K562 (cell line): ENCODE data around the gene WDR18. TPM values are rescaled to one million over a fixed set of nuclear protein-coding genes. Genes with fewer than 3 reads are reported as not detected.

Source experiments
- ADNP ChIP-seq: fragments of 200-800 bp; sonication (Bioruptor generic); IDR thresholded peaks from 2 replicates; pipeline ENCODE4 v1.6.1; 2016; ENCODE audit warnings: missing genetic modification characterization, missing compliant biosample characterization
- ATF1 ChIP-seq, 2 experiments: fragments of 450-650 bp in 1 of 2; IDR thresholded peaks; 2 replicates each; pipeline ENCODE4 v1.6.1; 2016; ENCODE audit warnings: missing compliant biosample characterization in 1 of 2, missing genetic modification characterization in 1 of 2
- BRD4 ChIP-seq: fragments of 200-600 bp; sonication (generic); IDR thresholded peaks from 2 replicates; pipeline ENCODE4 v1.6.1; 2017; ENCODE audit warnings: inconsistent platforms
- CSDE1 ChIP-seq, 2 experiments: fragments of 450-650 bp; IDR thresholded peaks; 2 replicates each; pipeline ENCODE4 v1.6.1; 2016; ENCODE audit warnings: mild to moderate bottlenecking in 1 of 2
- DDX20 ChIP-seq: fragments of 450-650 bp; IDR thresholded peaks from 2 replicates; pipeline ENCODE4 v1.6.1; 2016; ENCODE audit warnings: missing genetic modification characterization, low read depth, mild to moderate bottlenecking, missing compliant biosample characterization, moderate library complexity
- E2F3 ChIP-seq: fragments of 250-450 bp; sonication (Bioruptor Pico); IDR thresholded peaks from 2 replicates; pipeline ENCODE4 v1.4.0; 2020; ENCODE audit warnings: mild to moderate bottlenecking
- HNRNPLL ChIP-seq: fragments of 200-400 bp; formaldehyde crosslinking; IDR thresholded peaks from 2 replicates; pipeline ENCODE4 v1.6.1; 2017; ENCODE audit warnings: low read length, low read depth, mild to moderate bottlenecking; ENCODE audit not compliant: poor library complexity, severe bottlenecking
- JUND ChIP-seq, 2 experiments: IDR thresholded peaks; 2 replicates in 1 of 2; 3 replicates in 1 of 2; pipeline ENCODE4 v1.6.1; 2011; ENCODE audit warnings: borderline replicate concordance in 2 of 2, low read depth in 2 of 2, low read length in 2 of 2, improper control_type of control experiment in 1 of 2, missing biosample characterization in 1 of 2, missing genetic modification characterization in 1 of 2, missing genetic modification reagents in 1 of 2
- KDM4B ChIP-seq, 2 experiments: fragments of 450-650 bp in 1 of 2; sonication (generic) in 1 of 2; IDR thresholded peaks; 2 replicates each; pipeline ENCODE4 v1.6.1; 2016 to 2017; ENCODE audit warnings: borderline replicate concordance in 2 of 2, antibody characterized with exemption in 1 of 2, low read depth in 1 of 2, mild to moderate bottlenecking in 1 of 2
- MBD2 ChIP-seq: sonication (generic); IDR thresholded peaks from 2 replicates; pipeline ENCODE4 v1.6.1; 2016; ENCODE audit warnings: low read depth, borderline replicate concordance
- MCM2 ChIP-seq: fragments of 450-650 bp; IDR thresholded peaks from 2 replicates; pipeline ENCODE4 v1.6.1; 2017; ENCODE audit warnings: low read depth, mild to moderate bottlenecking
- MECOM ChIP-seq: fragments of 250-450 bp; sonication (Bioruptor Pico); IDR thresholded peaks from 2 replicates; pipeline ENCODE4 v1.8.0; 2022; ENCODE audit warnings: inconsistent platforms
- MIER1 ChIP-seq: fragments of 450-650 bp; IDR thresholded peaks from 2 replicates; pipeline ENCODE4 v1.6.1; 2016; ENCODE audit warnings: antibody characterized with exemption, mild to moderate bottlenecking, low read depth
- PCBP1 ChIP-seq: fragments of 200-400 bp; formaldehyde crosslinking; IDR thresholded peaks from 2 replicates; pipeline ENCODE4 v1.6.1; 2018; ENCODE audit warnings: mild to moderate bottlenecking, low read depth, low read length; ENCODE audit not compliant: poor library complexity, severe bottlenecking
- PPARD ChIP-seq: fragments of 250-450 bp; sonication (Bioruptor Pico); IDR thresholded peaks from 2 replicates; pipeline ENCODE4 v1.8.0; 2022; ENCODE audit warnings: inconsistent platforms, mild to moderate bottlenecking, moderate library complexity
- PTBP1 ChIP-seq: fragments of 200-400 bp; formaldehyde crosslinking; IDR thresholded peaks from 2 replicates; pipeline ENCODE4 v1.6.1; 2017; ENCODE audit warnings: low read depth, low read length
- RAD51 ChIP-seq: fragments of 450-650 bp; IDR thresholded peaks from 2 replicates; pipeline ENCODE4 v1.7.1; 2016; ENCODE audit warnings: low read depth, mild to moderate bottlenecking, borderline replicate concordance
- RBM15 ChIP-seq: fragments of 200-400 bp; formaldehyde crosslinking; IDR thresholded peaks from 2 replicates; pipeline ENCODE4 v1.6.1; 2018; ENCODE audit warnings: mild to moderate bottlenecking, low read length, moderate library complexity; ENCODE audit not compliant: insufficient read depth
- RBM22 ChIP-seq: fragments of 200-400 bp; formaldehyde crosslinking; IDR thresholded peaks from 2 replicates; pipeline ENCODE4 v1.6.1; 2018; ENCODE audit warnings: low read length, low read depth; ENCODE audit not compliant: poor library complexity, severe bottlenecking
- SAFB2 ChIP-seq: fragments of 200-400 bp; formaldehyde crosslinking; IDR thresholded peaks from 2 replicates; pipeline ENCODE4 v1.6.1; 2018; ENCODE audit warnings: borderline replicate concordance, low read length, low read depth, moderate library complexity; ENCODE audit not compliant: severe bottlenecking
- SP1 ChIP-seq: sonication (generic); formaldehyde crosslinking; IDR thresholded peaks from 2 replicates; pipeline ENCODE4 v1.8.1; 2022; ENCODE audit warnings: mild to moderate bottlenecking, missing genetic modification reagents
- SRSF7 ChIP-seq: fragments of 200-400 bp; formaldehyde crosslinking; optimal IDR thresholded peaks from 2 replicates; pipeline ENCODE3; 2017; ENCODE audit warnings: mild to moderate bottlenecking, low read depth, low read length
- TAF7 ChIP-seq: fragments of 450-650 bp; IDR thresholded peaks from 2 replicates; pipeline ENCODE4 v1.6.1; 2016; ENCODE audit warnings: missing genetic modification characterization, missing compliant biosample characterization
- TRIM28 ChIP-seq: fragments of 450-650 bp; IDR thresholded peaks from 2 replicates; pipeline ENCODE4 v1.6.1; 2017
- ZBTB8A ChIP-seq: fragments of 450-650 bp; IDR thresholded peaks from 2 replicates; pipeline ENCODE4 v1.6.1; 2018; ENCODE audit warnings: mild to moderate bottlenecking, moderate library complexity; ENCODE audit not compliant: partially characterized antibody
- ZNF12 ChIP-seq: sonication (generic); formaldehyde crosslinking; IDR thresholded peaks from 2 replicates; pipeline ENCODE4 v1.4.0; 2020; ENCODE audit warnings: mild to moderate bottlenecking, missing genetic modification reagents
- ZNF311 ChIP-seq: fragments of 250-450 bp; sonication (Bioruptor Pico); IDR thresholded peaks from 2 replicates; pipeline ENCODE4 v1.4.0; 2020; ENCODE audit warnings: mild to moderate bottlenecking, moderate library complexity
- ZNF384 ChIP-seq: IDR thresholded peaks from 2 replicates; pipeline ENCODE4 v1.6.1; 2012; ENCODE audit warnings: low read depth, low read length, improper control_type of control experiment
- polyA plus RNA-seq, 8 experiments: library from polyadenylated mRNA; depleted of rRNA in 4 of 8; stranded (reverse) in 5 of 8; unstranded in 3 of 8; fragments of >200 nt; fragmentation: Nextera tagmentation in 2 of 8; fragmentation: Illumina TruSeq in 1 of 8; extraction: Ambion mirVana in 2 of 8; extraction: Trizol in 1 of 8; gene quantifications; 2 replicates each; pipeline versions ENCODE4 v1.2.1 to v1.2.3, GENCODE V29; 2011 to 2014; ENCODE audit warnings: inconsistent platforms in 1 of 8, missing spikeins in 1 of 8
- total RNA-seq, 7 experiments: library from RNA; depleted of rRNA in 6 of 7; stranded (reverse); fragments of >200 nt in 6 of 7; fragmentation: Illumina TruSeq in 2 of 7; extraction: Trizol in 2 of 7; gene quantifications; 2 replicates each; pipeline versions ENCODE4 v1.2.1 to v1.2.3, GENCODE V29; 2011 to 2021; ENCODE audit warnings: low replicate concordance in 1 of 7
- TF ChIP-seq, protein P1 (sequence below): sonication (generic); formaldehyde crosslinking; IDR thresholded peaks from 2 replicates; pipeline ENCODE4 v1.8.1; 2023; ENCODE audit warnings: mild to moderate bottlenecking, missing genetic modification reagents, moderate library complexity

WDR18 gene
- total and polyA plus RNA-seq, 9 of the 15 experiments (the other 6 are each of a cell fraction or from before 2014, with no cell fraction given), result 0.65 to 181 (median 30.1) TPM

DNA sequence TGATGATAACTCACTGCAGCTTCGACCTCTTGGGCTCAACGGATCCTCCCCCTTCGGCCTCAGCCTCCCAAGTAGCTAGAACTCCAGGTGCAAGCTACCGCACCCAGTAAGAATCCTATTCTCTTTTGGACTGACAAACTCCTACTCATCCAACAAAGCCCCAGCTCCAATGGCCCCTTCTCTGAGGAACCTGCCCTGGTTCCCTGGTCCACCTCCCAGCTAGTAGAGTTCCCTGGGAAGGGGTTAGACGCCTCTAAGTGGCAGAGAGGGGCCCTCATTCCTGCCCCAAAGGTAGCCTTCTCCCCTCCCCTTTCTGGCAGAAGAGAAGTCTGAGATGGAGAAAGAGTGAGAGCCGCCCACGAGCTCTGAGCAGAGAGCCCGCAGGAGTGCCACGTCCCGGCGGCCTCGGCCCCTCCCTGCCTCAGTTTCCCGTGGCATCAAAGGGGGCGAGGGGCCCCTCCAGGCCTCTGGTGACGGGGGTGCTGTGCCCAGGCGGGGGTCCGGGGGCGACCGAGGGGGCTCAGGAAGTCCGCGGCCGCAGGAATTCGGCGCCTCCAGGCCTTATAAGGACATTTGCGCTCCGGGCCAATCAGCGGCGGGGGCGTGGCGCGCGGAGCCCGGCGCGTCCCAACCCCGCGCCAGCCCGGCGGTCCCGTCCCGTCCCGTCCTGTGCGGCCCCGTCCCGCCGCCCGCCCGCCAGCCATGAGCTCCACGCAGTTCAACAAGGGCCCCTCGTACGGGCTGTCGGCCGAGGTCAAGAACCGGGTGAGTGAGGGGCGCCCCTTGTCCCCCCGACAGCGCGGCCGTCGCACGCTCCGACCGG is 42.0 kb downstream of the WDR18 start, which contains the start of gene CNN2 (continued):
- TF ChIP-seq E2F3 (CRISPR knock-in tag) (peak; percentile 64; the same call in 1 of the 2 replicates), RBM15 (no peak), BRD4 (no peak; the same call in 1 of the 2 replicates), ZNF311 (CRISPR knock-in tag) (no peak), TRIM28 (no peak), SP1 (CRISPR knock-in tag) (no peak; the same call in none of the 2 replicates), MCM2 (no peak), CSDE1 (IDR thresholded peaks at IDR 0.05) (no peak), MIER1 (no peak), ADNP (tag) (no peak), PCBP1 (no peak), SAFB2 (no peak), DDX20 (tag) (no peak), ZBTB8A (no peak), KDM4B (IDR thresholded peaks at IDR 0.05; ENCODE audit: borderline replicate concordance in 2 of 2, low read depth in 1 of 2) (no peak), MBD2 (peak; percentile 20; the same call in 1 of the 2 replicates), PTBP1 (no peak), MECOM (CRISPR knock-in tag) (no peak), ZNF384 (no peak), TAF7 (no peak; the same call in 1 of the 2 replicates), JUND (IDR thresholded peaks at IDR 0.05; ENCODE audit: borderline replicate concordance, low read depth, low read length) (no peak), JUND (tag; IDR thresholded peaks at IDR 0.05; ENCODE audit: borderline replicate concordance, low read depth, low read length) (no peak), ATF1 (CRISPR knock-in tag; IDR thresholded peaks at IDR 0.05) (no peak), ATF1 (tag; IDR thresholded peaks at IDR 0.05) (peak; percentile 42), HNRNPLL (no peak), RAD51 (no peak), RBM22 (peak; percentile 38), SRSF7 (no peak), PPARD (CRISPR knock-in tag) (no peak), ZNF12 (CRISPR knock-in tag) (no peak; the same call in 1 of the 2 replicates)
- TF ChIP-seq, protein P1, sequence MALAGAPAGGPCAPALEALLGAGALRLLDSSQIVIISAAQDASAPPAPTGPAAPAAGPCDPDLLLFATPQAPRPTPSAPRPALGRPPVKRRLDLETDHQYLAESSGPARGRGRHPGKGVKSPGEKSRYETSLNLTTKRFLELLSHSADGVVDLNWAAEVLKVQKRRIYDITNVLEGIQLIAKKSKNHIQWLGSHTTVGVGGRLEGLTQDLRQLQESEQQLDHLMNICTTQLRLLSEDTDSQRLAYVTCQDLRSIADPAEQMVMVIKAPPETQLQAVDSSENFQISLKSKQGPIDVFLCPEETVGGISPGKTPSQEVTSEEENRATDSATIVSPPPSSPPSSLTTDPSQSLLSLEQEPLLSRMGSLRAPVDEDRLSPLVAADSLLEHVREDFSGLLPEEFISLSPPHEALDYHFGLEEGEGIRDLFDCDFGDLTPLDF (CRISPR knock-in tag), result no peak
